Peyer's patch (tissue), 4 donors: ENCODE measurements around the gene CGNL1. TPM values are rescaled to one million over a fixed set of nuclear protein-coding genes. Genes with fewer than 3 reads are reported as not detected.

Source experiments
- DNase-seq, 3 donors: peaks; one replicate each; pipeline ENCODE4 v3.0.0-alpha.2; 2017 to 2019
- H3K27ac ChIP-seq, 4 donors: fragments of 200-600 bp; sonication (generic); one replicate each; pipeline ENCODE4 v1.5.1; 2016 to 2019
- H3K27me3 ChIP-seq, 2 donors: fragments of 200-600 bp; sonication (generic); one replicate each; pipeline ENCODE4 v1.5.1; 2019
- H3K36me3 ChIP-seq, 3 donors: fragments of 200-600 bp; sonication (generic); one replicate each; pipeline ENCODE4 v1.5.1; 2016 to 2019
- H3K4me1 ChIP-seq, 4 donors: fragments of 200-600 bp; sonication (generic); one replicate each; pipeline ENCODE4 v1.5.1; 2016 to 2019
- H3K4me3 ChIP-seq, 4 donors: fragments of 200-600 bp; sonication (generic); 1 replicate in 3 of 4; 2 replicates in 1 of 4; pipeline ENCODE4 v1.5.1; 2016 to 2019; ENCODE audit warnings: mild to moderate bottlenecking in 1 of 4
- H3K9me3 ChIP-seq, 4 donors: fragments of 200-600 bp; sonication (generic); one replicate each; pipeline ENCODE4 v1.5.1; 2016 to 2019; ENCODE audit warnings: mild to moderate bottlenecking in 1 of 4
- POLR2A ChIP-seq, 2 donors: fragments of 450-650 bp; IDR thresholded peaks; one replicate each; pipeline ENCODE4 v1.5.1; 2017; ENCODE audit warnings: antibody characterized with exemption in 2 of 2, mild to moderate bottlenecking in 2 of 2, moderate library complexity in 2 of 2
- total RNA-seq, 4 donors: library from RNA; depleted of rRNA; stranded (reverse); fragments of >200 nt; gene quantifications; one replicate each; pipeline ENCODE4 v1.1.0, GENCODE V29; 2016
- TF ChIP-seq, protein P1 (sequence below), 6 experiments: fragments of 450-650 bp in 4 of 6; fragments of 200-600 bp in 2 of 6; sonication (generic) in 1 of 6; IDR thresholded peaks; one replicate each; pipeline ENCODE4 v1.5.1; 2017 to 2019; ENCODE audit warnings: antibody characterized with exemption in 6 of 6, mild to moderate bottlenecking in 3 of 6, moderate library complexity in 1 of 6

Gene CGNL1
- total RNA-seq, 4 donors from 2014 or later = 1.2 to 9.9 (median 2.1) TPM

DNA sequence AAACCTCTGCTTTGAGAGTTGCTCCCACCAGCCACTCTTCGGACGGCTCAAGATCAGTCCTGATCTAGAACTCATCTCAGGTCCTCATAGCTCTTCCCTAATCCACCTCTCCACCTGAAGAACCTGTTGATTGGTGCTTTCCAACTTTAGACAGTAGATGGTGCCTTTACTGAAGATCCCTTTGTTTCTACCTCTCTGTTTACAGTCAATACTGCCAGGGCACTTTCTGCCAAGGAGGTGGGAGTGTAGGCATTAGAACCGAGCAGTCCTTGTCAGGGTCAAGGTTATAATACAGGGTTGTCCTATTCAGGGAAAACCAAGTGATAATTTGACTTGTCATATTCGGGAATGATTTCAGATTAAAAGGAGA is 1.2 kb downstream of the CGNL1 start:
- no peak for DNase-seq
- TF ChIP-seq, protein P1, sequence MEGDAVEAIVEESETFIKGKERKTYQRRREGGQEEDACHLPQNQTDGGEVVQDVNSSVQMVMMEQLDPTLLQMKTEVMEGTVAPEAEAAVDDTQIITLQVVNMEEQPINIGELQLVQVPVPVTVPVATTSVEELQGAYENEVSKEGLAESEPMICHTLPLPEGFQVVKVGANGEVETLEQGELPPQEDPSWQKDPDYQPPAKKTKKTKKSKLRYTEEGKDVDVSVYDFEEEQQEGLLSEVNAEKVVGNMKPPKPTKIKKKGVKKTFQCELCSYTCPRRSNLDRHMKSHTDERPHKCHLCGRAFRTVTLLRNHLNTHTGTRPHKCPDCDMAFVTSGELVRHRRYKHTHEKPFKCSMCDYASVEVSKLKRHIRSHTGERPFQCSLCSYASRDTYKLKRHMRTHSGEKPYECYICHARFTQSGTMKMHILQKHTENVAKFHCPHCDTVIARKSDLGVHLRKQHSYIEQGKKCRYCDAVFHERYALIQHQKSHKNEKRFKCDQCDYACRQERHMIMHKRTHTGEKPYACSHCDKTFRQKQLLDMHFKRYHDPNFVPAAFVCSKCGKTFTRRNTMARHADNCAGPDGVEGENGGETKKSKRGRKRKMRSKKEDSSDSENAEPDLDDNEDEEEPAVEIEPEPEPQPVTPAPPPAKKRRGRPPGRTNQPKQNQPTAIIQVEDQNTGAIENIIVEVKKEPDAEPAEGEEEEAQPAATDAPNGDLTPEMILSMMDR (IDR thresholded peaks at IDR 0.05) = no peak
- TF ChIP-seq POLR2A (IDR thresholded peaks at IDR 0.05) = no peak
- Histone ChIP-seq H3K27ac (no peak overlapping the region), H3K27me3 (no peaks in the 10 kb centered on the region), H3K36me3 (no peaks in the 10 kb centered on the region), H3K9me3 (no peaks in the 10 kb centered on the region), H3K4me3 (peak overlapping the region in 1 of 4 donors; percentile 70), H3K4me1 (peaks cover 0 to 16% (median 5%) of the 10 kb centered on the region in 4 donors)

DNA sequence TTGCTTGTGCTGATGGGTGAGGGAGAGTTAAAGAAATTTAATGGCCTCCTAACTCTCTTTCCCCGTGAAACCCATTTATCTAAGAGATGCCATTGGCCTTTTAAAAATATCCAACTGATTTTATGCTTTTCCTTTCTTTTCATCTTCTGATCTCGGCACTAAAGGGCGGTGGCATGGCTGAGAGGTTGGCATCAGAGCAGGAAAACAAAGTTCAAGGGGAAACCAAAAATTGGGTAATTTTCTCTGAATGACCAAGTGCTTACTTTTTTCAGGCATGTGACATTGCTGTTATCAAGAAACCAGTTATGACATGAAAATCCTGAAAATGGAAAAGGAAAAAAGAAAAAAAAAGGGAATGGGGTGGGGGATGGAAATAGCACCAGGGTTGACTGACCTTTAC is 3.2 kb downstream of the CGNL1 start:
- Histone ChIP-seq H3K4me1 (peaks cover 0 to 17% (median 5%) of the 10 kb centered on the region in 4 donors), H3K9me3 (no peaks in the 10 kb centered on the region), H3K27ac (no peak overlapping the region), H3K4me3 (no peak overlapping the region), H3K27me3 (no peaks in the 10 kb centered on the region), H3K36me3 (no peaks in the 10 kb centered on the region)
- DNase-seq = no peak
- TF ChIP-seq POLR2A (IDR thresholded peaks at IDR 0.05) = no peak
- TF ChIP-seq, protein P1 (IDR thresholded peaks at IDR 0.05) = no peak

DNA sequence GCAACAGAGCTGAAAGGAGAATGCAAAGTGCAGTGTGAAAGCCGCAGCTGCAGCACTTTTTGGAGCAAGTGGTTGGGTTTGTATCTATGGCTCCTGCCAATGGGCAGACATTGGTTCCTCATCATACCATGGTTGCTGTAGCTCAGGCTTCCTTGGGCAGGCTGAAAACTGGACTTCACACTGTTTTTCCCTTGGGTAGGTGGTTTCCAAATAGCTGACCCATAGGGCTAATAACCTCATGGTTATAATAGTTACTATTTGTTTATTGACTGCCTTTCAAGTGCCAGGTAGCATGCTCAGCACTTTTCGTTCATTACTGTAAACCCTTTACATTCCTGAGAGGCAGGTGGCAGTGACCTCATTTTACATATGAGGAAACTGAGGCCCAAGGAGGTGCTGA is 4.5 kb downstream of the CGNL1 start:
- Histone ChIP-seq H3K36me3 (no peaks in the 10 kb centered on the region), H3K9me3 (no peaks in the 10 kb centered on the region), H3K27me3 (no peaks in the 10 kb centered on the region), H3K4me1 (peaks cover 0 to 17% (median 5%) of the 10 kb centered on the region in 4 donors), H3K4me3 (no peak overlapping the region), H3K27ac (no peak overlapping the region)
- TF ChIP-seq, protein P1 (IDR thresholded peaks at IDR 0.05) = no peak
- no peak for TF ChIP-seq POLR2A (IDR thresholded peaks at IDR 0.05)
- no peak for DNase-seq

DNA sequence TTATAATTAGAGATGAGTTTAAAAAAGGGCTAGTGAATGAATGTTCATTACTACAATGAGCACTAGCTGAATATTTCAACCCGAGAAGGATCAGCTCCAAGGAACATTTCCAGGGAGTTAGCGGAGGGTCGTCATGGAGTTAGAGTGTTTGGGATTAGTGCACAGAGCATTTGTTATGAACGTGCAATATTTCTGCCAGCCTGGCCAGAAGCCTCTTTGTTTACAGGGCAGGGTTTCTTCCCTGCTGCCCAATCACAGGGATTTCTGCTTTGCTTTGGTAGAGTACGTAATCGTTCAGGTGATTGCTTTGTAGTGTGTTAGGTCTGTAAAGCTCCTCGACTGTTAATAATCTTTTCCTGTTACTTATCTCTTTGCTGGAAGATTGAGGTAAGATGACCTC is 5.9 kb downstream of the CGNL1 start:
- H3K27ac ChIP-seq = no peak overlapping the region
- DNase-seq = no peak
- peaks cover 0 to 10% (median under 1%) of the 10 kb centered on the region in 4 donors for H3K4me1 ChIP-seq
- H3K4me3 ChIP-seq = no peak overlapping the region
- H3K27me3 ChIP-seq = no peaks in the 10 kb centered on the region
- H3K36me3 ChIP-seq = no peaks in the 10 kb centered on the region
- no peaks in the 10 kb centered on the region for H3K9me3 ChIP-seq
- no peak for TF ChIP-seq POLR2A (IDR thresholded peaks at IDR 0.05)
- TF ChIP-seq, protein P1 (IDR thresholded peaks at IDR 0.05) = no peak

DNA sequence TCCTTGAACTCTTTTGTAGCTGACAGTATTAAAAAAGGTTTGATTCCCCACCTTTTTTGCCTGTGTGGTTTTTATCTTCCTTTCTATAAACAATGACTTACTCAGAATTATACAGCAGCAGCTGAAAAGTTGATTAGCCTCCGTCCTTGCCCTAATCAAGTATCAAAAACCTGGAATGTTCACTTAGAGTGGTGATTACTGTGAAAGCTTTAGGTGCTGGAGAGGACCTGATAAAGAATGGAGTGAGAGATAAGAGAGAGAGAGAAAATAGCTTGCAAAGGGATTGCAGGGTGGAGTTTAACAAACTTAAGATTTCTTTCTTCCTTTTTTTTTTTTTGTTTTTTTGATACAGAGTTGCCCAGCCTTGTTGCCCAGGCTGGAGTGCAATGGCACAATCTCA is 6.7 kb downstream of the CGNL1 start:
- H3K4me1 ChIP-seq = peaks cover 0 to 9% (median 0%) of the 10 kb centered on the region in 4 donors
- DNase-seq = no peak
- no peak for TF ChIP-seq POLR2A (IDR thresholded peaks at IDR 0.05)
- TF ChIP-seq, protein P1 (IDR thresholded peaks at IDR 0.05) = no peak
- H3K36me3 ChIP-seq = no peaks in the 10 kb centered on the region
- no peaks in the 10 kb centered on the region for H3K27me3 ChIP-seq
- H3K4me3 ChIP-seq = no peak overlapping the region
- H3K27ac ChIP-seq = no peak overlapping the region
- no peaks in the 10 kb centered on the region for H3K9me3 ChIP-seq

DNA sequence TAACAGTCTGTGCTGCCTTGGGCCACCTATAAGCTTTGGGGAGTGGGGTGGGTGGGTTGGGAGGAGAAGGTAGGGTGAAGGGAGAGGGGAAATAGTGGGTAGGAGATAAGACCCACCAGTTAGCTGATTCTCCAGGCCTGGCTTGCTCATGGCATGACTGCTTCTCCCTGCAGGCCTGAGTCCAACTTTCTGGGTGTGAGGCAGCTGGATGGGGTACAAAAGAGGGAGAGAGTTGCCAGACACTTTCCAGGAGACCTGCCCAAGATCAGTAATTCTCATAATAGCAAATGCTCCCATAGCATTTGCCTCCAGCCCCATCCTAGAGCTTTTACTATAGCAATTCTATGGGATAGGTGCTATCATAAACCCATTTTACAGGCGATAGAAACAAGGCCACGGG is 7.7 kb downstream of the CGNL1 start:
- no peaks in the 10 kb centered on the region for H3K36me3 ChIP-seq
- TF ChIP-seq POLR2A (IDR thresholded peaks at IDR 0.05) = no peak
- TF ChIP-seq, protein P1 (IDR thresholded peaks at IDR 0.05) = no peak
- no peak overlapping the region for H3K4me3 ChIP-seq
- no peak for DNase-seq
- H3K27me3 ChIP-seq = no peaks in the 10 kb centered on the region
- no peaks in the 10 kb centered on the region for H3K9me3 ChIP-seq
- H3K4me1 ChIP-seq = peaks cover 0 to 9% (median 0%) of the 10 kb centered on the region in 4 donors
- H3K27ac ChIP-seq = no peak overlapping the region
